ENCODE data around the gene CH25H.

- TF ChIP-seq POLR2A (IDR thresholded peaks at IDR 0.05) = no peak
- TF ChIP-seq, protein P1, sequence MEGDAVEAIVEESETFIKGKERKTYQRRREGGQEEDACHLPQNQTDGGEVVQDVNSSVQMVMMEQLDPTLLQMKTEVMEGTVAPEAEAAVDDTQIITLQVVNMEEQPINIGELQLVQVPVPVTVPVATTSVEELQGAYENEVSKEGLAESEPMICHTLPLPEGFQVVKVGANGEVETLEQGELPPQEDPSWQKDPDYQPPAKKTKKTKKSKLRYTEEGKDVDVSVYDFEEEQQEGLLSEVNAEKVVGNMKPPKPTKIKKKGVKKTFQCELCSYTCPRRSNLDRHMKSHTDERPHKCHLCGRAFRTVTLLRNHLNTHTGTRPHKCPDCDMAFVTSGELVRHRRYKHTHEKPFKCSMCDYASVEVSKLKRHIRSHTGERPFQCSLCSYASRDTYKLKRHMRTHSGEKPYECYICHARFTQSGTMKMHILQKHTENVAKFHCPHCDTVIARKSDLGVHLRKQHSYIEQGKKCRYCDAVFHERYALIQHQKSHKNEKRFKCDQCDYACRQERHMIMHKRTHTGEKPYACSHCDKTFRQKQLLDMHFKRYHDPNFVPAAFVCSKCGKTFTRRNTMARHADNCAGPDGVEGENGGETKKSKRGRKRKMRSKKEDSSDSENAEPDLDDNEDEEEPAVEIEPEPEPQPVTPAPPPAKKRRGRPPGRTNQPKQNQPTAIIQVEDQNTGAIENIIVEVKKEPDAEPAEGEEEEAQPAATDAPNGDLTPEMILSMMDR (IDR thresholded peaks at IDR 0.05 in 8 of 11, conservative IDR thresholded peaks at IDR 0.05 in 3 of 11) = no peak
- TF ChIP-seq POLR2AphosphoS5 (IDR thresholded peaks at IDR 0.05) = no peak
These were observed 9.6 kb downstream of the CH25H start for GRCh38 chr10:89197473-89197872.
